ENCODE results near the gene MSI2.

MSI2 gene

GRCh38 chr17:57269052-57269451, 12.7 kb downstream of the MSI2 start:
- H3K4me3 ChIP-seq (ENCODE audit: low read depth, low read length), result no peak overlapping the region

DNA sequence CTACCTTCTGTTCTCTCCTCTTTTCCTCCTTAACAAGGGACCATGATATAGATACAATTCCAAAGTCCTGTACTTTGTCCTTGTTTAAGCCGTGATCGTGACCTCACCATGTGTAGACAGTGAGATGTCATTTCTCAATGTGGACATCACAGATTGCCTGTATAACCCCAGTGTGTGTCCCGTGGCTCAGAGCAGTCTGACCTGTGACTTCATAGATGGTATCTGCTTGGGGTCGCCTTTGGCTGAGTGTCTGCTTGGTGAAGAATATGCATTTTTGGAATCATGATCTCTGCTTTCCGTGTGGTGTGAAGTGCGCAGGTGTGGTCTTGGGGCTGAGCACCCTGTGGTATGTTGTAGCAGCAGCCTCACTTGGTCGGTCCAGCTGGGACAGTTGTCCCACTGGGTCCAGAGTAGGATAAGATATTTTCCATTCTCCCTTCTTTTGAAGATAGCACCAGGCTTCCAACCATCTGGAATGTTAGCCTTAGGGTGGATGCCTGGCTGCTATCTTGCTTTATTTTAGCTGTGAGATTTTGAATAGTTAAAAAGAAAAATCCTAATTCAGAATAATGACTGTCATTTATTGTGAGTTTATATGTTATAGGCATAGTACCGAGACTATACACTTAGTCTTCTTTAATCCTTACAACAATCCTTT, 13.4 kb downstream of the MSI2 start:
- H3K4me3 ChIP-seq (ENCODE audit: low read depth, low read length), result no peak overlapping the region

GRCh38 chr17:57270801-57271245, 14.5 kb downstream of the MSI2 start:
- H3K4me3 ChIP-seq (ENCODE audit: low read depth, low read length), result no peak overlapping the region

- no peak overlapping the region for H3K4me3 ChIP-seq (ENCODE audit: low read depth, low read length)
Observed at GRCh38 chr17:57271821-57272220, 15.5 kb downstream of the MSI2 start.

DNA sequence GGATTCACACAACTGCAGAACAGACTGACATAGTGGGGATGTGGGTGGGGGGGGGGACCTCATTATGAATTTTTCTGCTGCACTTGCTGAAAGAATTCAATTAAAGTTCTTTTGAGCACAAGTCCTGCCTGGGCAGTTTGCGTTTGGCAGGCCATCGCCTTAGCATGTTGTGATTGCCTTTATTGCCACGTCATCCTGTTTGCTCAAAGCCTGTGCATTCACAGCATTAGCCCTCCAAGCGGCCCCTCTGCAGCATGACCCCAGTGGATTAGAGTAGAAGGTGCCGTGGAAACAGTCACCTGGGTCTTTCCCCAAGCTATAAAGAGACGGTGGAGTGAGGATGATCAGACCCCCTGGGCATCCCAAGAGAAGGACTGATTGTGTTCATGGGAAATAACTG, 17.2 kb downstream of the MSI2 start:
- H3K4me3 ChIP-seq (ENCODE audit: low read depth, low read length), result no peak overlapping the region

DNA sequence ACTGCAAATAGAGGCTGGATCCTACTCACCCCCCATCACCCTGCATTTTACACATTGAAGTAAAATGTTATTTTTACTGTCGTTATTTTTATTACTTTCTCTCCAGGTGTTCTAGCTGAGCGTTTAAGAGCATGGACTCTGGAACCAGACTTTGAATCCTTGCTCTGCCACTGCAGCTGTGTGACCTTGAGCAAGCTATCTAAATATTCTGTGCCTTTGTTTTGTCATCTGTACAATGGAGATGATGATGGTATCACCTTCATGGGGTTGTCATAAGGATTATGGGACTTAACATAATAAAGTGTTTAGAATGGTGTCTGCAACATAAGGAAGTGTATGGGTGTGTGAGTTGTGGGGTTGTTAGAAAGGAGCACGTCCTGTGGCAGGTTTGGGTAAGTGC, 17.8 kb downstream of the MSI2 start:
- no peak overlapping the region for H3K4me3 ChIP-seq (ENCODE audit: low read depth, low read length)

DNA sequence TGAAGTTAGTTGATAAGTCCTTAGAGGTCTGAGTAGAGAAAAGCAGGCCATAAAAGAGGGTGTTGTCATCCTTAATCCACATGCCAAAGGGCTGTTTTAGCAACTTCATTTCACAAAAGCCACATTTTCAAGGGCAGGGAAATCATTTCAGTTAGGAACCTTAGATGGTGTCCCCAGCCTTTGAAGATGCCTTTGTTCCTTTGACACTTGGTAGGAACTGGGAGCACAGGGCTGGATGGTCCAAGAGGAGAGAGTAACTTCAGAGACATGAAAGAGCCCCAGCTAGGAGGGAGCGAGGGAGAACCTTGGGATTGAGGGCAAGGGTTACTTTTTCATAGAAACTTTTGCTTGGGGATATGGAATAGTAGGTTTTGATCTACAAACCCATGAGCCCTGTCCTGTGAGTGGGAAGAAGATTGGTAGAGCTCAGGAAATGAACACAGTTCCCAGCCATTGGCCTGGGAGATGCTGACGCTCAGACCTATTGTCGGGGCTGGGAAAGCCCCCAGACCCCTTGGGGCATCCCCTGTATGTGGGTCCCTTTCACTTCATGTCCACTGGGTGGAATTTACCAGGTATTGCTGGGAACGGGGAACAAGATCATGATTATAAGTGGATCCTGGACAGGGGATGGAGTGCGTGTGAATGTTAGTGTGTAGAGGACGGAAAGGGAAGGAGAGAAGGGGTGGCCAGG, 18.9 kb downstream of the MSI2 start:
- H3K4me3 ChIP-seq (ENCODE audit: low read depth, low read length), result no peak overlapping the region

GRCh38 chr17:57276621-57277020, 20.3 kb downstream of the MSI2 start:
- no peak overlapping the region for H3K4me3 ChIP-seq (ENCODE audit: low read depth, low read length)

DNA sequence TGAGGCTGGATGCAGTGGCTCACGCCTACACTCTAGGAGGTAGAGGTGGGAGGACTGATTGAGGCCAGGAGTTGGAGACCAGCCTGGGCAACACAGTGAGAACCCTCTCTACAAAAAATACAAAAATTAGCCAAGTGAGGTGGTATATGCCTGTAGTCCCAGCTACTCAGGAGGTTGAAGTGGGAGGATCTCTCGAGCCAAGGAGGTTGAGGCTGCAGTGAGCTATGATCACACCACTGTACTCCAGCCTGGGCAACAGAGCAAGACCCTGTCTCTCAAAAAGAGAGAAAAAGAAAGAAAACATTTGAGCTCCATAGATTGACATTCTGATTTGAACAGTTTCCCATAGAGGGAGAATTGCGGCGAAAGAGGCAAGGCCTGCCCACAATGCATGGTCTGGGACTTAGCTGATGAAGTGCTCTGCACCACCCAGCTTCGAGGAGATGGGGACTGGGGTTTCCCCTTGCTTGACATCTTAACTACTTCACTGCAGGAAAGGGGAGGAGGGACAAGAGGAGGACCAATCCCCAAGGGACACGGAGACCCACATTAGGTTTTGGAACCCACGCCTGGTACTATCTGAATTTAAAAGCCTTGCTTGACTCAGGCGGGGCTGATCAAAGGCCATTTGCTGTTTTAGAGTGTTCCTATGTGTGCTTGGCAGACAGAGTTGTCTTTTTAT, 21.7 kb downstream of the MSI2 start:
- H3K4me3 ChIP-seq (ENCODE audit: low read depth, low read length), result no peak overlapping the region

GRCh38 chr17:57278740-57279387, 22.5 kb downstream of the MSI2 start:
- no peak overlapping the region for H3K4me3 ChIP-seq (ENCODE audit: low read depth, low read length)

DNA sequence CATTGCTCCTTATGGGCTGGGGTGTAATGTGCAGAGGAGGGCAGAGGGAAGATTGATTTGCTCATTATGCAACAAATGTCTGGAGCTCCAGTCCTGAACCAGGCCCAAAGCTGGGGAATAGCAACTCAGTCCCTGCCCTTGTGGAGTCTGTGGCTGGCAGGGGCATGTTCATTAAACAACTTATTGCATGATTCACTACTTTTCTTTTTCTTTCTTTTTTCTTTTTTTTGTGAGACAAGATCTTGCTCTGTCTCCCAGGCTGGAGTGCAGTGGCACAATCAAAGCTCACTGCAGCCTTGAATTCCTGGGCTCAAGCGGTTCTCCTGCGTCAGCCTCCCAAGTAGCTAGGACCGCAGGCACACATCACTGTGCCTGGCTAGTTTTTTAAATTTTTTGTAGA, 23.1 kb downstream of the MSI2 start:
- H3K4me3 ChIP-seq (ENCODE audit: low read depth, low read length), result no peak overlapping the region

DNA sequence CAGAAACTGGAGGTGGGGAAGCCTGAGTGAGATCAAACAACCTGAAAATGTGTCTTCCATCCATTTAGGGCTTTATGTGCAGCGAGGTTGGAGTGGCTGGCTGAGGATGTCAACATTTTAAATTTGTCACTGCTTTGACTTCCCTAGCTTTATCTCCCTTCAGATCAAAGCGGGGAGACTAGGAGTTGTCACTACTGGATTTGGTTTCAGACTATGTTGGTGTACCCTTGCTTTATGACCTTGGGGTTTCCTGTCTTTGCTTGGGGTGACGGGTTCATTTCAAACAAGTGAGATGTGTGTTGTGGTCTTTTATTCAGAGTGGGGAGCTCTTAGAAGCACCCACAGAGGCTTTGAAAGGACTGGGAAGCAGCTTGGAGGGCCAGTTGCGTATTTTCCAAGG, 25.6 kb downstream of the MSI2 start:
- no peak overlapping the region for H3K4me3 ChIP-seq (ENCODE audit: low read depth, low read length)

DNA sequence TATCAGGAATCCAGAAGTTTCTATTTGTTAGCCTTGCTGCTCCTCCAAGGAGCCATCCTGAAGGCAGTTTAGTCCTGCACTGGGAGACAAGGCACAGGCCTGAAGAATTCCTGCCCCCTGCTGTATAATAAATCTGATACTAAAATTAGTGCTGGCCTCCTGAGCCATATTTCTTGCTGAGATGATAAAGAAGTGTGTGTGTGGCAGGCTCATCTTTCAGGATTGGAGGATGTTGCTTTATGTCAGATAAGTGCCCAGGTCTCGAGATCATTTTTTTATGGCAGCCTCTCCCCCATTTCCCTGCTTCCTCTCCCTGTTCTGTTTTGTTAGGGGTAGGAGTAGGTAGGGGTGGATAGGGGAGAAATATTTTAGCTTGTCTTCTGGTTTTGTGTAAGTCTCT, 26.0 kb downstream of the MSI2 start:
- H3K4me3 ChIP-seq (ENCODE audit: low read depth, low read length), result no peak overlapping the region

DNA sequence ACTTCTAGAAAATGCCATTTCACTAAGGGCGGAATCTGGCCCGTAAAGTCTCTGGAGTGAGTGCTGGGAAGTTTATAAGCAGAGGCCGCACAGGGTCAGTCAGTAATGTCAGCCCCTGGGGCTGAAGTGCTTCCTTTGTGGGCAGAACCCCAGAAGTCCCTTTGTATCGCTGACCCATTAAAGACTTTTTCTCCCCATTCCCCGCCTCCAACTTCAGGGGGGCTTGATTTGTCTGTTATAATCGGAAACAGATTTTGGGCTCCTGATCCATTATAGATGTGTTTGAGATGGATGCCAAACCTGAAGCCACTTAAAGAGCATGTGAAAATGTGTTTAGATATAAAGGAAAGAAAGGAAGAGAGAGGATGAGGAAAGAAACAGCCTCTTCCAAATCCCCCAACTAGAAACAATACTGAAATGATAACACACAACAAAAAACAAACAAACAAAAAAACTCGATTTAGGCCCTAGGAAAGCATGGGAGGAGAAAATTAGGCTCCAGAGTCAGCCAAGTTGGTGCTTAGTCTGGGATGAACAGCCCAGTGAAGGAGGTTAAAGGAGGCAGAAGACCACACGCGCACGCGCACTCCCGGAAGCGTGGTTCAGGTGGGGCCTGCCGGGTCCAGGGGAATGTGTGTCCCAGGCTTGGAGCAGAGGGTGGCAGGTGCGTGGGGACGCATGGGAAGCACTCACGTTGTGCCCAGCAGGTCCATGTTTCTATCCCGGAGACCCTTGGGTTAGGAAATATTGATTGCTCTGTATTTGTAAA, 27.1 kb downstream of the MSI2 start:
- no peak overlapping the region for H3K4me3 ChIP-seq (ENCODE audit: low read depth, low read length)

- no peak overlapping the region for H3K4me3 ChIP-seq (ENCODE audit: low read depth, low read length)
Observed at GRCh38 chr17:57284583-57284982, 28.3 kb downstream of the MSI2 start.

- no peak overlapping the region for H3K4me3 ChIP-seq (ENCODE audit: low read depth, low read length)
Observed at GRCh38 chr17:57284984-57285646, 28.8 kb downstream of the MSI2 start.

DNA sequence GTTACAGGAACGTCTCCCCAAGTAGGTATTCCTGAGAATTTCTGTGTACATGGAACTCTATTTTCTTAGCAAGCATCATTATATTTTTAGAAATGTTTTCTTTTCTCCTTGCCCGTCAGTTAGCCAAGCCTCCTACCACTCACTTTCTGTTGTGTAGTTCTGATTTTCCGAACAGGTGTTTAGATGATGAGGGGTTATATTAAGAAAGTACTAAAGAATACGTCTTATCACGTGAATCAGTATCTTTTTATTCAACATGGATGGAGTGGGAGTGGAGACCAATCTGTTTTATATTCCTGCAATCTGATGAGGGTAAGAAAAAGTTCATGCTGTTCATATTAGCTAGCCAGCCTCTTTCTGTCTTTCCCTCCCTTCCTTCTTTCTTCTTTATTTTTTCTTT, 29.4 kb downstream of the MSI2 start:
- no peak overlapping the region for H3K4me3 ChIP-seq (ENCODE audit: low read depth, low read length)

DNA sequence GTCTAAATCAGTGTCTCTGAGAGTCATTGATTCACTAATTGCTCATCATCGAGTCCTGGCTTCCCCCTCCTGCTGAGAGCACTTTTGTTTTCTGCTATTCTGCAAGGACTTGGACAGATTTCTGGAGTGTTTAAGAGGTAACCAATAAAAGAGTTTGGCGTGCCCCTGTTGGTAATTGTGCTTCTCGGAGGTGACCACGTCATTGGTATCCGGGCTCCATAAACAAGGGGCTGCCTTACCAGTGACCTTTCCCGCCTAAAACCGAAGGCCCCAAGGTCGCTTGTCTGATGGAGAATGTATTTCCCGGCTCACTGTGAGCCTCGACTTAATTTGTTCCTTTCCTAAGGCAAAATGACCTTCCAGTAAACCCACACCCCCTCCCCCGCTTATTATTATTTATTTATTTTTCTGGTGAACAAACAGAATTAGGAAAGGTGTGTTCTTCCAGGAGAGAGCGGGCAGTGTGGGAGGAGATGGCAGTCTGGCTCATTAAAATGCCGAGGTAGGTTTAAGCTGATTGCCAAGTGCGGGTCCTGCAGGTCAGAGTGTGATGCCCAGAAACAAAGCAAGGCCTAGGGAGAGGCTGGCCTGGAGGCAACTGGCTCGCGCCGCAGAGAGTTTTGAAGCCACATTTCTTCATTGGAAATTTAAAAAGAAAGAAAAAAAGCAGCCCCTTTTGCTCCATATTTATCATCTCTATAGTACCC, 30.2 kb downstream of the MSI2 start:
- no peak overlapping the region for H3K4me3 ChIP-seq (ENCODE audit: low read depth, low read length)

DNA sequence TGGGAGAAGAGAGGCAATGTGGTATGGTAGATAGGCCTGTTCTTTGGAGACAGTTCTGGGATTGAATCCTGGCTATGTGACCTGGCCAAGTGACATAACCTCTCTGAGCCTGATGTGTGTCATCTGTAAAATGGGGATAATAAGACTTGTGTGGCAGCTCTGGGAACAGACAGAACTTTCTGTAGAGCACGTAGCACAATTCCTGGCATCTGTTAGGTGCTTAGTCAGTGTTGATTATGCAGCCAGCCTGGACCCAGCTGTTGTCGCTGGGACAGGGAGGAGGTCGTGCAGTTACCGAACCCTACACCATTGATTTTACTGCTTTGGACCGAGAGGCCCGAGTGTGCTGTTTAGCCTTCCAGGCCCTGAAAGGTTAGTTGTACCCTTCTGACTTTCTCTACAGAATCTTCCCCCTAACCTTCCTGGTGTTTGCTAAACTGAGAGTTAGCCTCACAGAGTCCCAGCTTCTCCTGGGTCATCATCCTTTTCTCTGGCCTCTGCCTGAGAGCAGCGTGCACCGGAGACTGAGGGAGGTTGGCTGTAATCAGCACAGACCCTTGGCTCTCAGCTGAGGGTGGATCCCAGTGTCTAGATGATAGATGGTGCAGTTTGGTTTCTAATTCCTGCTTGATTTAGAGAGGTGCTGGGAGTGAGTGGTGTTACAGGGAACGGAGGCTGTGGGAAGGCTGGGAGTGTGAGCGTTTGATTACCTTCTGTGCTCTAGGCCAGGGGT, 31.9 kb downstream of the MSI2 start:
- no peak overlapping the region for H3K4me3 ChIP-seq (ENCODE audit: low read depth, low read length)
